Activated T-helper 1 cell treated with anti-CD3 and anti-CD28 coated beads, Interleukin-2, amount 50 U/mL, for 16 hours (primary cell): ENCODE data around the gene EI24.
"Not testable (repeated sequence)": the region's sequence is repeated elsewhere in the genome, so short reads cannot be mapped to it uniquely, and the experiment has no call there.

Source experiments
- DNase-seq, 2 donors: peaks; one replicate each; pipeline ENCODE4 v3.0.0-alpha.2; 2020; ENCODE audit warnings: low read depth in 1 of 2, low spot score in 1 of 2

Gene EI24

GRCh38 chr11:125568970-125569914 is at the start of gene EI24:
Gene EI24, plus strand, starts transcription at chr11:125569477. Its CDS starts 3,051 bp downstream, at chr11:125572528.
- peak; percentile 69 to 83 for DNase-seq

- DNase-seq: no peak
These were observed 49.1 kb upstream of the EI24 start for GRCh38 chr11:125519860-125520834.

GRCh38 chr11:125525303-125525702 is 44.0 kb upstream of the EI24 start:
- no peak for DNase-seq

GRCh38 chr11:125532668-125533067 is 36.6 kb upstream of the EI24 start:
- no peak for DNase-seq

- no peak for DNase-seq
These were observed 33.7 kb upstream of the EI24 start for GRCh38 chr11:125535585-125535984.

- not testable (repeated sequence) for DNase-seq
These were observed 32.4 kb upstream of the EI24 start for GRCh38 chr11:125536834-125537233.

GRCh38 chr11:125542709-125543108 is 26.6 kb upstream of the EI24 start:
- no peak for DNase-seq

- no peak for DNase-seq
These were observed 18.5 kb upstream of the EI24 start for GRCh38 chr11:125550780-125551179.

GRCh38 chr11:125551835-125552342 is 17.4 kb upstream of the EI24 start:
- no peak for DNase-seq

- DNase-seq: no peak
These were observed 16.4 kb upstream of the EI24 start for GRCh38 chr11:125552927-125553326.

- no peak for DNase-seq
These were observed 15.9 kb upstream of the EI24 start for GRCh38 chr11:125553357-125553756.

GRCh38 chr11:125554038-125554437 is 15.2 kb upstream of the EI24 start:
- no peak for DNase-seq

GRCh38 chr11:125559888-125560287 is 9.4 kb upstream of the EI24 start:
- DNase-seq: no peak

- DNase-seq: no peak
These were observed 7.4 kb upstream of the EI24 start for GRCh38 chr11:125561924-125562323.

GRCh38 chr11:125562430-125562829 is 6.8 kb upstream of the EI24 start:
- DNase-seq: no peak

- DNase-seq: no peak
These were observed 4.9 kb upstream of the EI24 start for GRCh38 chr11:125564357-125564756.

GRCh38 chr11:125566235-125566634 is 3.0 kb upstream of the EI24 start:
- no peak for DNase-seq

GRCh38 chr11:125569915-125570621 is 791 bp downstream of the EI24 start:
- no peak for DNase-seq

- no peak for DNase-seq
These were observed 1.7 kb downstream of the EI24 start for GRCh38 chr11:125570952-125571351.

GRCh38 chr11:125572916-125573315 is 3.6 kb downstream of the EI24 start:
- no peak for DNase-seq

- not testable (repeated sequence) for DNase-seq
These were observed 7.9 kb downstream of the EI24 start for GRCh38 chr11:125577181-125577580.
